Right lobe of liver (tissue), 6 donors: Measurements from ENCODE around the gene TFF2. TPM values are rescaled to one million over a fixed set of nuclear protein-coding genes. Genes with fewer than 3 reads are reported as not detected.
A peak's percentile ranks its signal among the peaks of the same experiment; 100 is the strongest.

Experiments
- ATAC-seq, 4 donors: fragments of 200-7000 bp; cut with Tn5 transposase; one replicate each; pipeline ENCODE4 v1.9.1; 2020; ENCODE audit warnings: mild to moderate bottlenecking in 4 of 4, moderate library complexity in 4 of 4
- DNase-seq, 3 donors: peaks; one replicate each; pipeline ENCODE4 v3.0.0-alpha.2; 2020
- H3K27ac ChIP-seq, 3 donors: fragments of 200-600 bp; one replicate each; pipeline ENCODE4 v1.8.0; 2022
- H3K27me3 ChIP-seq, 2 donors: fragments of 200-600 bp; one replicate each; pipeline ENCODE4 v1.8.0; 2022
- H3K36me3 ChIP-seq, 4 donors: fragments of 200-600 bp; sonication (generic) in 1 of 4; one replicate each; pipeline versions ENCODE4 v1.5.1 to v1.8.0; 2017 to 2022; ENCODE audit warnings: control low read depth in 1 of 4
- H3K4me1 ChIP-seq, 4 donors: fragments of 200-600 bp; sonication (generic) in 1 of 4; one replicate each; pipeline versions ENCODE4 v1.5.1 to v1.8.0; 2017 to 2022; ENCODE audit warnings: control low read depth in 1 of 4
- H3K4me3 ChIP-seq, 3 donors: fragments of 200-600 bp; one replicate each; pipeline ENCODE4 v1.8.0; 2022
- H3K9me3 ChIP-seq, 4 donors: fragments of 200-600 bp; sonication (generic) in 1 of 4; one replicate each; pipeline versions ENCODE4 v1.5.1 to v1.8.0; 2017 to 2022; ENCODE audit warnings: control low read depth in 1 of 4
- POLR2A ChIP-seq: fragments of 450-650 bp; IDR thresholded peaks from one replicate; pipeline ENCODE4 v1.6.1; 2017; ENCODE audit warnings: antibody characterized with exemption, mild to moderate bottlenecking
- WGBS: methylation state at CpG from one replicate; pipeline ENCODE4 v1.1.6; 2018; ENCODE audit warnings: low coverage, low lambda C conversion rate; ENCODE audit not compliant: insufficient coverage; ENCODE audit errors: missing lambda C conversion rate; 5-methylcytosine and 5-hydroxymethylcytosine counted together
- intact Hi-C, 2 donors: fragments of 100-400 bp; cut with DNase I; formaldehyde crosslinking; loops; one replicate each; pipeline versions ENCODE4 v1.11.2 to v1.14.1; 2022
- total RNA-seq, 6 experiments: library from RNA; depleted of rRNA in 2 of 6; stranded (reverse); fragments of >200 nt in 2 of 6; fragmentation: NEBNext Ultra II Directional in 3 of 6; extraction: Animal tissue kit (Norgen Biotek cat#: 25700) in 3 of 6; gene quantifications; one replicate each; pipeline versions ENCODE4 v1.1.0 to v1.2.4, GENCODE V29; 2016 to 2023
- TF ChIP-seq, protein P1 (sequence below), 4 donors: fragments of 200-600 bp in 3 of 4; fragments of 450-650 bp in 1 of 4; IDR thresholded peaks; one replicate each; pipeline versions ENCODE4 v1.5.1 to v1.8.0; 2016 to 2022; ENCODE audit warnings: antibody characterized with exemption in 4 of 4, mild to moderate bottlenecking in 2 of 4
- donor health status: DM: no; HTN: yes; CAD: no.
- donor health status: DM: no; HTN: no; CAD: no.
- donor health status: DM: no; HTN: no; CAD: no.
- donor health status: DM: no; HTN: yes; CAD: no.
- donor health status: DM: no; HTN: yes; CAD: no.

TFF2 gene
- total RNA-seq, 6 experiments from 2014 or later, result 0.29 to 0.61 (median 0.49) TPM; not detected in 2

DNA sequence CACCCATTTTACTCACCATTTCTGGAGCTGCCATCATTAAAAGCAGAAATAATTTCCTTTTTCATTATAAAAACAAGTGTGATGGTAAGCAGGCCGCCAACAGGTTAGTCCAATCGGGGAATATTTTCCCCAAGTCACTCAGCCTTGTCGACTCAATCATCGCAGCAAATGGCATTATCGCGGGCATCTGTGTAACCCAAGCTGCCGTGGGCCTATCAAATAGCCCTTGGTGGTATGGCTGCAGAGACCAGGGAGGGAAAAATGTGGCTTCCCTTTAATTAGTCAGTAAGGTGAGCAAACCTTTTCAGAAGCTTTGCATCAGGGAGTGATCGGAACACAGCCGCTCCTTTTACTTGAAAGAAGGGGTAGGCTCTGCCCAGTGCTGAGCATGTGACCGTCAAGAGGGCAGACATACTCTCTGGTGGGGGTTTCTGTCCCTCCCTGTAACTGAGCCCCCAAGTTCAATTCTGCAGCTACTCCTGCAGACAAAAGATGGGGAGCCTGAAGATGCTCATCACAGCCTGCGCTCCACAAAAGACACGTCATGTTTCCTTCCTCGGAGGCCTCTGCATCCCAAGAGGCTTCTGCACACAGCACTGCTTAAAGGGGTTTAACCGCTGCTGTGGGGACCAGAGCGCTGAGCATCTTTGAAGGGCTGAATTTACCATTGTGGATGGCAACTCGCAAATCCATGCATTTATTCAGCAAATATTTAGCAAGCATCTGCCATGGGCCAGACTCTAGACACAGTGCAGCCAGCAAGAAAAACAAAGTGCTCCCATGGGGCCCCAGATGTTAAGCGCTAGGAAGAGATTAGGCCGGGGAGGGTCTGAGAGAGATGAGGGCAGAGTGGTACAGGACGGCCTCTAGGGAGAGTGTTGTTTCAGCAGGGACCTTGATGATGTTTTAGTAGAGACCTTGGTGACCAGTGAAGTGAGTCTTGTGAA, 46.3 kb upstream of the TFF2 start:
- no peak overlapping the region for H3K27ac ChIP-seq
- 87% methylated on average over 10 of the region's 19 CpGs for WGBS
- ATAC-seq, result no peak
- no peaks in the 10 kb centered on the region for H3K4me1 ChIP-seq
- DNase-seq, result peak in 1 of 3 donors; percentile 15
- H3K4me3 ChIP-seq, result no peak overlapping the region
- no peaks in the 10 kb centered on the region for H3K27me3 ChIP-seq
- TF ChIP-seq, protein P1, sequence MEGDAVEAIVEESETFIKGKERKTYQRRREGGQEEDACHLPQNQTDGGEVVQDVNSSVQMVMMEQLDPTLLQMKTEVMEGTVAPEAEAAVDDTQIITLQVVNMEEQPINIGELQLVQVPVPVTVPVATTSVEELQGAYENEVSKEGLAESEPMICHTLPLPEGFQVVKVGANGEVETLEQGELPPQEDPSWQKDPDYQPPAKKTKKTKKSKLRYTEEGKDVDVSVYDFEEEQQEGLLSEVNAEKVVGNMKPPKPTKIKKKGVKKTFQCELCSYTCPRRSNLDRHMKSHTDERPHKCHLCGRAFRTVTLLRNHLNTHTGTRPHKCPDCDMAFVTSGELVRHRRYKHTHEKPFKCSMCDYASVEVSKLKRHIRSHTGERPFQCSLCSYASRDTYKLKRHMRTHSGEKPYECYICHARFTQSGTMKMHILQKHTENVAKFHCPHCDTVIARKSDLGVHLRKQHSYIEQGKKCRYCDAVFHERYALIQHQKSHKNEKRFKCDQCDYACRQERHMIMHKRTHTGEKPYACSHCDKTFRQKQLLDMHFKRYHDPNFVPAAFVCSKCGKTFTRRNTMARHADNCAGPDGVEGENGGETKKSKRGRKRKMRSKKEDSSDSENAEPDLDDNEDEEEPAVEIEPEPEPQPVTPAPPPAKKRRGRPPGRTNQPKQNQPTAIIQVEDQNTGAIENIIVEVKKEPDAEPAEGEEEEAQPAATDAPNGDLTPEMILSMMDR (IDR thresholded peaks at IDR 0.05), result no peak
- no peak for TF ChIP-seq POLR2A
- intact Hi-C loops, result no loop called here
- no peaks in the 10 kb centered on the region for H3K9me3 ChIP-seq
- H3K36me3 ChIP-seq, result no peaks in the 10 kb centered on the region

DNA sequence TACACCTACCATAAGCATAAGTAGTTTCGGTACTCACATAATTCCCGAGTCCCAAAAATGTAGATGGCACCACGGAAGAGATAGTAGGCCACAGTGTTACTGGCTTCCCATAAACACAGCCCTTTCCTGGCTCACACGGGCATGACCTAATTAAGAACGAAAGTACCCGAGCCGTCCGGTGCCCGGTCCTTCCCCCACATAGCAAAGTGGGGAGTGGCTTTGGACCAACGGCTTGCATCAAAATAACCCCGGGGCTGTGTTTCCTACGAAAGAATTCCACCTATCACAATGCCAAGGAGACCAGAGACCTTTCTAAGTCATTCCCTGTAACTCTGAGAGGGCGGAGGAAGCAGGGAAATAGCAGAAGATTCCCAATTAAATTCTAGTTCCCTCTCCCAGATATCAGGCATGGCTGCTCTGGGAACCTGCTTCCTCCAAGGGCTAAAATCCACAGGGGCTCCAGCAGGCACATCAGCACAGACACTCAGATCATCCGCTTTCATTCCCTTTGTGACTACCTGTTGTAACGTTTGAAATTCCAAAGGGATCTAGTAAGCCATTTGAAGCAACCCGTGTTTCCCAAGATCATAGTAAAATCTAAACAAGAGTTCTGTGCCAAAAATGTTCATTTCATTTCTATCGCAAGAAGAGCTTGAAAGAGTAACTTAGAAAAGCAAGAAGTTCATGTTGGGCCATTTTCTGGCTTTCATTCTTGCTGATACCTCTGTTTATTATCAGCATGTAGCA, 45.3 kb upstream of the TFF2 start, which contains the start of gene TMPRSS3:
TMPRSS3 (minus strand) TSS at position 148 of the 747 bp plus-strand sequence. CDS start 635 bp downstream, outside the sequence.
- TF ChIP-seq, protein P1 (IDR thresholded peaks at IDR 0.05), result no peak
- TF ChIP-seq POLR2A, result no peak
- ATAC-seq, result peak in 1 of 4 donors; percentile 65
- no peaks in the 10 kb centered on the region for H3K27me3 ChIP-seq
- no peak within 1 kb of the TSS for H3K4me3 ChIP-seq
- DNase-seq, result peak in 1 of 3 donors; percentile 23
- intact Hi-C loops, result no loop called here
- WGBS, result 61% methylated on average over 8 of the region's 17 CpGs
- H3K4me1 ChIP-seq, result no peaks in the 10 kb centered on the region
- no peaks in the 10 kb centered on the region for H3K36me3 ChIP-seq
- H3K27ac ChIP-seq, result no peak within 1 kb of the TSS
- no peaks in the 10 kb centered on the region for H3K9me3 ChIP-seq

DNA sequence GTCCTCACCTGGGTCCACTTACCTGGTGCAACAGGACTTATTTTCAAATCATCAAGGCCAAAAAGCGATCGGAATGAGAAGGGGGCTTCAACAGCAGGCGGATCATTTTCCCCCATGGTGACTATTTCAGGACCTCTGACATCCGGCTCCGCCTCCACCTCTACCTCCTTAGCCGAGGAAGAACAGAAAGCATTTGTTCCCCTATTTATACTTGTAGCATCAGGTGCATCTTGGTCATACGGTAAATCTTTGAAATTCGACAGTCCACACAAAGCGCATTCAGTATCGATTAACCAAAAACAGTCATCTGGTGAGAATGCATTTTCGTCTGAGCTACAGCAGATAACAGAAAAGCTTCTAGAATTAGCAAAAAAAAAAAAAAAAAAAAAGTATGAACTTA, 44.5 kb upstream of the TFF2 start:
- no peaks in the 10 kb centered on the region for H3K27me3 ChIP-seq
- H3K27ac ChIP-seq, result no peak overlapping the region
- no peak for ATAC-seq
- no peaks in the 10 kb centered on the region for H3K4me1 ChIP-seq
- H3K4me3 ChIP-seq, result no peak overlapping the region
- intact Hi-C loops, result no loop called here
- DNase-seq, result no peak
- 88% methylated on average over 8 of the region's 11 CpGs for WGBS
- TF ChIP-seq, protein P1 (IDR thresholded peaks at IDR 0.05), result no peak
- TF ChIP-seq POLR2A, result no peak
- H3K36me3 ChIP-seq, result no peaks in the 10 kb centered on the region
- H3K9me3 ChIP-seq, result no peaks in the 10 kb centered on the region

DNA sequence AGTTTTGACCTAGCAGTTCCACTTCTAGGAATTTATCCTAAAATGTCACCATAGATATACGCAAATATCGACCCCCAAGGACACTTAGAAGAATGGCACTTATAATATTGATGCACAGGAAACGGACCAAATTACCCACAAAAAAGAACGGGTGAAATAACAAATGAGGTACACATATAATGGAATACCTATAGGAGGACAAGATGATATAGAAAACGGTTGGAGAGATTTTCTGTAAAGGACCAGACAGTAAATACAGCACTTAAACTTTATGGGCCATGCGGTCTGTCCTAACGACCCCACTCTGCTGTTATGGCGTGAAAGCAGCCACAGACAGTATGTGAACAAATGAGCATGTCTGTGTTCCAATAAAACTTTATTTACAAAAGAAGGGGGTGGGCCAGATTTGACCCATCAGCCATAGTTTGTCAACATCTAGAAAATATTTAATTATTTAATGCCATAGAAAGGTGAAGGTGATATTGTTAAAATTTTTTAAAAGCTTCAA, 42.7 kb upstream of the TFF2 start:
- no peaks in the 10 kb centered on the region for H3K27me3 ChIP-seq
- WGBS, result 55% methylated on average over 8 of the region's 8 CpGs
- TF ChIP-seq POLR2A, result no peak
- TF ChIP-seq, protein P1 (IDR thresholded peaks at IDR 0.05), result no peak

More for the DNA sequence above, 42.7 kb upstream of the TFF2 start:
- no peaks in the 10 kb centered on the region for H3K9me3 ChIP-seq
- no peaks in the 10 kb centered on the region for H3K4me1 ChIP-seq
- H3K4me3 ChIP-seq, result no peak overlapping the region
- DNase-seq, result no peak
- intact Hi-C loops, result no loop called here
- ATAC-seq, result no peak
- H3K27ac ChIP-seq, result no peak overlapping the region
- no peaks in the 10 kb centered on the region for H3K36me3 ChIP-seq
